CD14-positive monocyte (primary cell): Measurements from ENCODE around the gene C5orf58. TPM values are rescaled to one million over a fixed set of nuclear protein-coding genes. Genes with fewer than 3 reads are reported as not detected.

Experiments
- DNase-seq, 3 donors: peaks; one replicate each; pipeline ENCODE4 v3.0.0-alpha.2; 2011 to 2022
- H2AFZ ChIP-seq: 2 replicates; pipeline ENCODE4 v1.6.0; 2012; ENCODE audit warnings: mild to moderate bottlenecking, low read depth, low read length, inconsistent platforms; ENCODE audit not compliant: insufficient read depth, poor library complexity, severe bottlenecking
- H3K27ac ChIP-seq, 2 donors: 1 replicate in 1 of 2; 2 replicates in 1 of 2; pipeline ENCODE4 v1.5.1; 2012 to 2013; ENCODE audit warnings: low read length in 2 of 2, control low read depth in 1 of 2, inconsistent platforms in 1 of 2, low read depth in 1 of 2, mild to moderate bottlenecking in 1 of 2
- H3K27me3 ChIP-seq, 2 donors: one replicate each; pipeline versions ENCODE4 v1.6.0 to v1.6.1; 2011 to 2013; ENCODE audit warnings: low read length in 2 of 2; ENCODE audit not compliant: control insufficient read depth in 2 of 2, insufficient read depth in 2 of 2
- H3K36me3 ChIP-seq, 2 donors: replicated peaks in 1 of 2; 1 replicate in 1 of 2; 2 replicates in 1 of 2; pipeline versions ENCODE4 v1.5.1 to v1.6.1; 2012 to 2013; ENCODE audit warnings: low read length in 2 of 2, control low read depth in 1 of 2, inconsistent platforms in 1 of 2, mild to moderate bottlenecking in 1 of 2; ENCODE audit not compliant: insufficient read depth in 2 of 2, control insufficient read depth in 1 of 2
- H3K4me1 ChIP-seq, 2 donors: 1 replicate in 1 of 2; 2 replicates in 1 of 2; pipeline versions ENCODE4 v1.5.1 to v1.6.1; 2012 to 2013; ENCODE audit warnings: low read length in 2 of 2, control low read depth in 1 of 2, inconsistent platforms in 1 of 2, mild to moderate bottlenecking in 1 of 2, moderate library complexity in 1 of 2; ENCODE audit not compliant: insufficient read depth in 2 of 2, control insufficient read depth in 1 of 2
- H3K4me2 ChIP-seq: replicated peaks from 2 replicates; pipeline ENCODE3; 2012; ENCODE audit warnings: low read length, moderate library complexity, mild to moderate bottlenecking; ENCODE audit not compliant: poor library complexity, severe bottlenecking; ENCODE audit errors: extremely low read depth
- H3K4me3 ChIP-seq, 3 experiments: fragments of 200-600 bp in 1 of 3; sonication (generic) in 1 of 3; replicated peaks in 1 of 3; 1 replicate in 2 of 3; 2 replicates in 1 of 3; pipeline ENCODE4 v1.5.1; 2011 to 2013; ENCODE audit warnings: low read length in 3 of 3, mild to moderate bottlenecking in 3 of 3, control low read depth in 2 of 3, low read depth in 2 of 3, inconsistent platforms in 1 of 3, moderate library complexity in 1 of 3
- H3K79me2 ChIP-seq: 2 replicates; pipeline ENCODE4 v1.6.0; 2012; ENCODE audit warnings: mild to moderate bottlenecking, control low read depth, inconsistent platforms, low read length, moderate library complexity; ENCODE audit not compliant: insufficient read depth
- H3K9ac ChIP-seq: 2 replicates; pipeline ENCODE4 v1.6.0; 2017; ENCODE audit warnings: low read length, mild to moderate bottlenecking; ENCODE audit not compliant: insufficient read depth, poor library complexity, severe bottlenecking
- H3K9me3 ChIP-seq, 2 donors: replicated peaks in 1 of 2; 1 replicate in 1 of 2; 2 replicates in 1 of 2; pipeline versions ENCODE4 v1.5.1 to v1.6.1; 2012 to 2013; ENCODE audit warnings: low read length in 2 of 2, control low read depth in 1 of 2; ENCODE audit not compliant: control insufficient read depth in 1 of 2, insufficient read depth in 1 of 2
- H4K20me1 ChIP-seq: 2 replicates; pipeline ENCODE4 v1.6.0; 2012; ENCODE audit warnings: mild to moderate bottlenecking, low read length, control low read depth, moderate library complexity; ENCODE audit not compliant: insufficient read depth
- H3K27ac Mint-ChIP-seq, 7 donors: one replicate each; pipeline ENCODE4 v1.8.0; 2020; ENCODE audit warnings: mild to moderate bottlenecking in 7 of 7, mixed read lengths in 7 of 7, moderate library complexity in 6 of 7, inconsistent platforms in 2 of 7
- H3K27me3 Mint-ChIP-seq, 3 donors: one replicate each; pipeline ENCODE4 v1.8.0; 2021 to 2022; ENCODE audit warnings: low read depth in 3 of 3, mild to moderate bottlenecking in 3 of 3, mixed read lengths in 3 of 3, moderate library complexity in 3 of 3, inconsistent platforms in 1 of 3
- H3K36me3 Mint-ChIP-seq, 2 donors: one replicate each; pipeline ENCODE4 v1.8.0; 2020; ENCODE audit warnings: mixed read lengths in 2 of 2, inconsistent platforms in 1 of 2, mild to moderate bottlenecking in 1 of 2
- H3K4me1 Mint-ChIP-seq: one replicate; pipeline ENCODE4 v1.8.0; 2020; ENCODE audit warnings: mild to moderate bottlenecking, mixed read lengths
- H3K4me3 Mint-ChIP-seq, 2 donors: one replicate each; pipeline ENCODE4 v1.8.0; 2020; ENCODE audit warnings: mild to moderate bottlenecking in 2 of 2, mixed read lengths in 2 of 2, moderate library complexity in 1 of 2
- H3K9me3 Mint-ChIP-seq, 7 donors: one replicate each; pipeline ENCODE4 v1.8.0; 2020 to 2022; ENCODE audit warnings: mixed read lengths in 7 of 7, mild to moderate bottlenecking in 6 of 7, moderate library complexity in 6 of 7, inconsistent platforms in 2 of 7
- CTCF ChIP-seq: fragments of 200-600 bp; IDR thresholded peaks from one replicate; pipeline ENCODE4 v1.8.0; 2022; ENCODE audit warnings: antibody characterized with exemption, mild to moderate bottlenecking
- WGBS: methylation state at CpG from one replicate; pipeline ENCODE4 v1.1.5; 2013; ENCODE audit warnings: missing lambda C conversion rate; ENCODE audit not compliant: insufficient coverage; 5-methylcytosine and 5-hydroxymethylcytosine counted together
- intact Hi-C, 2 donors: fragments of 100-400 bp; cut with micrococcal nuclease; formaldehyde crosslinking; loops; one replicate each; pipeline versions ENCODE4 v1.15.0 to v1.15.1; 2023
- polyA plus RNA-seq, 3 donors: library from polyadenylated mRNA; depleted of rRNA in 1 of 3; unstranded in 2 of 3; stranded (reverse) in 1 of 3; fragments of 300-500 nt in 2 of 3; fragments of >200 nt in 1 of 3; fragmentation: Illumina TruSeq in 2 of 3; gene quantifications; 1 replicate in 2 of 3; 2 replicates in 1 of 3; pipeline ENCODE4 v1.2.3, GENCODE V29; 2012 to 2021

C5orf58 gene
- polyA plus RNA-seq, 3 donors = 0.46 TPM; not detected in 2

DNA sequence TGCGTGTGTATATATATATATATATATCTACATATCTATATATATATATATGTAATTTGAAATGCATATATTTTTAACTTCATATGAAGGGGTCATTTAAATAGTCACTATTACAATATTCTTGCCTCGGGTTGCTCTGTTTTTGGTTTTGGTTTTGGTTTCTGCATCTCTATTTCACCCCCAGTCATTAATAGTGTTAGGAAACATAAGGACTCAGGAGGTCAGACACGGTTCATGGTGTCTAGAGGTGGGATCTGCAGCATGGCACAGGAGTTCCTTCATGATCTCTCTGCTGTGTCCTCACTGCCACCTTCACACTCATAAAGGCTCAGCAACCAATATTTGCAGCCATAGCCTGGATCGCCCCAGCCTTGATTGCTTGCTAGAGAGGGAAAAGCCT lies 16.6 kb downstream of the C5orf58 start:
- H3K27me3 Mint-ChIP-seq = peaks cover 0 to 1% (median 0%) of the 10 kb centered on the region in 3 donors
- H3K4me3 Mint-ChIP-seq = no peak overlapping the region
- DNase-seq = no peak
- peaks cover 6 to 16% (median 13%) of the 10 kb centered on the region in 7 donors for H3K9me3 Mint-ChIP-seq
- peak overlapping the region in 3 of 7 donors; percentile 43 to 67 (median 59) for H3K27ac Mint-ChIP-seq
- TF ChIP-seq CTCF = no peak
- Histone ChIP-seq H3K4me3 (no peak overlapping the region), H3K27ac (peak overlapping the region in 1 of 2 donors; percentile 66), H3K4me2 (no peak overlapping the region), H3K9ac (no peak overlapping the region), H3K4me1 (peaks cover 0 to 4% of the 10 kb centered on the region in 2 donors), H3K27me3 (no peaks in the 10 kb centered on the region), H3K9me3 (peaks cover 0 to 12% of the 10 kb centered on the region in 2 donors), H3K79me2 (no peaks in the 10 kb centered on the region), H3K36me3 (peaks cover 88 to 89% of the 10 kb centered on the region in 2 donors), H2AFZ (no peak overlapping the region), H4K20me1 (peaks cover 83% of the 10 kb centered on the region)
- H3K4me1 Mint-ChIP-seq = peaks cover 6% of the 10 kb centered on the region
- peaks cover 86 to 94% of the 10 kb centered on the region in 2 donors for H3K36me3 Mint-ChIP-seq
- no CpG with 5 or more reads among the region's 4 CpGs for WGBS
- intact Hi-C loops = no loop called here

GRCh38 chr5:170250810-170251317 lies 18.1 kb downstream of the C5orf58 start:
- peaks cover 0 to 1% (median 0%) of the 10 kb centered on the region in 3 donors for H3K27me3 Mint-ChIP-seq
- peak overlapping the region in 1 of 7 donors; percentile 51 for H3K27ac Mint-ChIP-seq
- H3K4me1 Mint-ChIP-seq = peaks cover 6% of the 10 kb centered on the region
- no peak overlapping the region for H3K27ac ChIP-seq
- no CpG with 5 or more reads among the region's 3 CpGs for WGBS
- no peak overlapping the region for H3K4me3 ChIP-seq
- no peak overlapping the region for H3K9ac ChIP-seq
- intact Hi-C loops = no loop called here
- H3K4me3 Mint-ChIP-seq = no peak overlapping the region
- peaks cover 96 to 99% of the 10 kb centered on the region in 2 donors for H3K36me3 Mint-ChIP-seq
- TF ChIP-seq CTCF = no peak
- peaks cover 0 to 7% of the 10 kb centered on the region in 2 donors for H3K9me3 ChIP-seq
- peaks cover under 1% of the 10 kb centered on the region for H3K79me2 ChIP-seq
- H3K4me1 ChIP-seq = peaks cover 0 to 4% of the 10 kb centered on the region in 2 donors
- H2AFZ ChIP-seq = no peak overlapping the region
- peaks cover 1 to 8% (median 3%) of the 10 kb centered on the region in 7 donors for H3K9me3 Mint-ChIP-seq
- peaks cover 99% of the 10 kb centered on the region in 2 donors for H3K36me3 ChIP-seq
- H3K4me2 ChIP-seq = no peak overlapping the region
- no peaks in the 10 kb centered on the region for H3K27me3 ChIP-seq
- H4K20me1 ChIP-seq = peaks cover 98% of the 10 kb centered on the region
- DNase-seq = no peak
